ENCODE measurements around the gene FGGY.

- no peak for TF ChIP-seq POLR2AphosphoS5 (IDR thresholded peaks at IDR 0.05; ENCODE audit: borderline replicate concordance, low read depth, low read length)
- TF ChIP-seq EZH2 (IDR thresholded peaks at IDR 0.05): no peak
Observed at GRCh38 chr1:59438058-59438560, 141.2 kb downstream of the FGGY start.
